A549 treated with ZK216348 at 1 μM for 4 hours (cell line): ENCODE results near the gene CLPX. TPM values are rescaled to one million over a fixed set of nuclear protein-coding genes. Genes with fewer than 3 reads are reported as not detected.

Source experiments
- total RNA-seq: library from RNA; stranded (reverse); fragments of 200-300 nt; extraction: Qiagen RNA extraction; gene quantifications from 5 replicates; pipeline ENCODE4 v1.2.3, GENCODE V29; 2022; ENCODE audit warnings: low read depth

CLPX gene
- total RNA-seq, result 42.7 to 63.1 TPM (median 53.0 TPM) in 5 replicates

GRCh38 chr15:65184868-65185717 lies at the start of gene CLPX:
Gene CLPX, minus strand, starts transcription at chr15:65185342. Its CDS starts 189 bp downstream, at chr15:65185153.

GRCh38 chr15:65210770-65211481 lies 25.8 kb upstream of the CLPX start, which contains the start of gene CILP:
Gene CILP, minus strand, starts transcription at chr15:65211473. Its CDS starts 1,718 bp downstream, at chr15:65209755.

GRCh38 chr15:65133548-65134200 lies 51.5 kb downstream of the CLPX start, which contains the start of gene PDCD7:
Gene PDCD7, minus strand, starts transcription at chr15:65133808. Its CDS starts 27 bp downstream, at chr15:65133781.

GRCh38 chr15:65115086-65115485 lies 70.1 kb downstream of the CLPX start, which contains the start of gene UBAP1L:
Gene UBAP1L, minus strand, starts transcription at chr15:65115200. Its CDS starts 8,985 bp downstream, at chr15:65106215.

Other genes with a start within 250 kb of the CLPX start
- gene SPG21, start 195.4 kb downstream of the CLPX start, total RNA-seq, result 114 to 131 TPM (median 120 TPM) in 5 replicates
- gene MTFMT, start 155.7 kb downstream of the CLPX start, total RNA-seq, result 22.3 to 33.7 TPM (median 26.3 TPM) in 5 replicates
- gene SLC51B, start 140.0 kb downstream of the CLPX start, total RNA-seq, result 13.1 to 18.9 TPM (median 15.7 TPM) in 5 replicates
- 0.08 to 0.19 TPM (median 0.15 TPM) in 5 replicates for gene RASL12, start 117.4 kb downstream of the CLPX start, total RNA-seq
- not detected in 5 replicates for gene KBTBD13, start 108.6 kb downstream of the CLPX start, total RNA-seq
- gene UBAP1L, start 70.1 kb downstream of the CLPX start, total RNA-seq, result 0.29 to 1.3 TPM (median 0.88 TPM) in 5 replicates
- 22.0 to 29.0 TPM (median 28.4 TPM) in 5 replicates for gene PDCD7, start 51.5 kb downstream of the CLPX start, total RNA-seq
- 0.07 to 0.09 TPM (median 0.08 TPM) in 5 replicates for gene CILP, start 26.1 kb upstream of the CLPX start, total RNA-seq
- gene PARP16, start 101.5 kb upstream of the CLPX start, total RNA-seq, result 9.2 to 10.9 TPM (median 10.3 TPM) in 5 replicates
- gene RNU5A-1, start 110.7 kb upstream of the CLPX start, total RNA-seq, result not detected in 5 replicates
- not detected in 5 replicates for gene RNU5B-1, start 119.3 kb upstream of the CLPX start, total RNA-seq
- gene IGDCC3, start 192.7 kb upstream of the CLPX start, total RNA-seq, result 0.12 to 0.19 TPM (median 0.13 TPM) in 3 of 5 replicates, not detected in the others
- 1.5 to 2.7 TPM (median 2.4 TPM) in 5 replicates for gene IGDCC4, start 237.6 kb upstream of the CLPX start, total RNA-seq